Stomach (tissue), 4 donors: Measurements from ENCODE around the gene PMEPA1.

ENCODE experiments used
- POLR2A ChIP-seq, 4 donors: fragments of 450-650 bp; IDR thresholded peaks; one replicate each; pipeline ENCODE4 v1.6.1; 2016; ENCODE audit warnings: antibody characterized with exemption in 4 of 4, control low read depth in 2 of 4, mild to moderate bottlenecking in 1 of 4, moderate library complexity in 1 of 4
- TF ChIP-seq, protein P1 (sequence below), 7 experiments: fragments of 450-650 bp in 4 of 7; fragments of 200-600 bp in 3 of 7; sonication (generic) in 3 of 7; IDR thresholded peaks; one replicate each; pipeline ENCODE4 v1.5.1; 2016 to 2019; ENCODE audit warnings: antibody characterized with exemption in 7 of 7, control low read depth in 2 of 7, mild to moderate bottlenecking in 1 of 7

DNA sequence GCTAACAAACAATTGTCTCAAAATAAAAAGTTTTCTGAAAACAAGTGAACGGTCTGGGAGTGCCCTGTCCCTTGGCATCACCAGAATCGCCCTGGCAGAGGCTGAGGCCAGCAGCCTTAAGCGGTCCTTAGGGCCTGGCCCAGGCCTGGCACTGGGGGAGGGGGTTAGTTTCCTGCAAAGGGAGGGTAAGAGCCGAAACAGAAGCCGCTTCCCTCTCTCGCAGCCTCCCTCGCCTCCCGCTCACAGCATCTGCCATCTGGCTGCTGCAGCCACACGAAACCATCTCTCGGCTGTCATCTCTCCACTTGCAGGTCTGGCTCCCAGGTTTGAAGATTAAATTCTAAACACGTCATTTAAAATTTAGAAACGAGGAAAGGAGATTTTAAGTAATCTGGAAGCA is 31.5 kb downstream of the PMEPA1 start:
- no peak for TF ChIP-seq POLR2A (IDR thresholded peaks at IDR 0.05)
- TF ChIP-seq, protein P1, sequence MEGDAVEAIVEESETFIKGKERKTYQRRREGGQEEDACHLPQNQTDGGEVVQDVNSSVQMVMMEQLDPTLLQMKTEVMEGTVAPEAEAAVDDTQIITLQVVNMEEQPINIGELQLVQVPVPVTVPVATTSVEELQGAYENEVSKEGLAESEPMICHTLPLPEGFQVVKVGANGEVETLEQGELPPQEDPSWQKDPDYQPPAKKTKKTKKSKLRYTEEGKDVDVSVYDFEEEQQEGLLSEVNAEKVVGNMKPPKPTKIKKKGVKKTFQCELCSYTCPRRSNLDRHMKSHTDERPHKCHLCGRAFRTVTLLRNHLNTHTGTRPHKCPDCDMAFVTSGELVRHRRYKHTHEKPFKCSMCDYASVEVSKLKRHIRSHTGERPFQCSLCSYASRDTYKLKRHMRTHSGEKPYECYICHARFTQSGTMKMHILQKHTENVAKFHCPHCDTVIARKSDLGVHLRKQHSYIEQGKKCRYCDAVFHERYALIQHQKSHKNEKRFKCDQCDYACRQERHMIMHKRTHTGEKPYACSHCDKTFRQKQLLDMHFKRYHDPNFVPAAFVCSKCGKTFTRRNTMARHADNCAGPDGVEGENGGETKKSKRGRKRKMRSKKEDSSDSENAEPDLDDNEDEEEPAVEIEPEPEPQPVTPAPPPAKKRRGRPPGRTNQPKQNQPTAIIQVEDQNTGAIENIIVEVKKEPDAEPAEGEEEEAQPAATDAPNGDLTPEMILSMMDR (IDR thresholded peaks at IDR 0.05), result no peak
